Measurements from ENCODE around the gene PTPN11. TPM values are rescaled to one million over a fixed set of nuclear protein-coding genes. Genes with fewer than 3 reads are reported as not detected.
"Not testable (repeated sequence)": the region's sequence is repeated elsewhere in the genome, so short reads cannot be mapped to it uniquely, and the experiment has no call there.

PTPN11 gene
- polyA plus RNA-seq, 1 of the 3 experiments (the other 2 are of a cell fraction) = 48.3 TPM

- DNase-seq = no peak
- Histone ChIP-seq H2AFZ (ENCODE audit: low read depth) (no peak overlapping the region), H3K27ac (ENCODE audit: low read depth in 2 of 2, low read length in 1 of 2) (no peak overlapping the region), H3K79me2 (ENCODE audit: insufficient read depth) (peaks cover 32% of the 10 kb centered on the region), H3K9me2 (no peaks in the 10 kb centered on the region), H3K4me1 (ENCODE audit: control insufficient read depth in 1 of 2, insufficient read depth in 2 of 2, low read depth in 1 of 2, low read length in 1 of 2) (peaks cover 10 to 13% of the 10 kb centered on the region in 2 experiments; a peak in 3 of 4 replicates), H4K20me1 (ENCODE audit: insufficient read depth) (peaks cover 40% of the 10 kb centered on the region), H3K9me3 (no peaks in the 10 kb centered on the region), H3F3A (replicated peaks; ENCODE audit: insufficient read depth) (peaks cover 72% of the 10 kb centered on the region), H3K4me2 (peak overlapping the region; percentile 74), H3K36me3 (replicated peaks in 1 of 2; ENCODE audit: control insufficient read depth in 1 of 2, insufficient read depth in 2 of 2, low read length in 1 of 2) (peaks cover 38 to 44% of the 10 kb centered on the region in 2 experiments), H3K27me3 (ENCODE audit: insufficient read depth) (no peaks in the 10 kb centered on the region), H3K9ac (peak overlapping the region; percentile 92; the same call in 1 of the 2 replicates), H3K4me3 (ENCODE audit: low read depth in 2 of 2, low read length in 1 of 2) (peak overlapping the region; percentile 76 to 81)
- 70% methylated on average over 11 of the region's 11 CpGs for WGBS (ENCODE audit: low lambda C conversion rate)
- POLR2A ChIA-PET = no interaction called here
- CTCF ChIA-PET = interaction anchor here (1.5 kb wide), 1 partner anchor 209 kb away, joined by 4 read pairs; no protein-coding TSS in a partner anchor
- TF ChIP-seq NRF1 (IDR thresholded peaks at IDR 0.05; ENCODE audit: low read depth, low read length) (no peak), PBX3 (IDR thresholded peaks at IDR 0.05) (no peak), POLR2AphosphoS5 (IDR thresholded peaks at IDR 0.05; ENCODE audit: low read depth, low read length) (no peak; the same call in none of the 2 replicates), RXRA (IDR thresholded peaks at IDR 0.05; ENCODE audit: borderline replicate concordance, low read depth) (no peak), RFX5 (IDR thresholded peaks at IDR 0.05; ENCODE audit: low read length) (no peak), TCF12 (IDR thresholded peaks at IDR 0.05) (no peak), RCOR1 (IDR thresholded peaks at IDR 0.05; ENCODE audit: low read length) (no peak), EP300 (IDR thresholded peaks at IDR 0.05; ENCODE audit: borderline replicate concordance in 1 of 2, low read depth in 1 of 2, low read length in 1 of 2) (no peak), ELF1 (IDR thresholded peaks at IDR 0.05) (no peak), GABPA (IDR thresholded peaks at IDR 0.05; ENCODE audit: low read depth) (no peak), EZH2phosphoT487 (IDR thresholded peaks at IDR 0.05; ENCODE audit: borderline replicate concordance, low read depth) (no peak), SIN3A (IDR thresholded peaks at IDR 0.05; ENCODE audit: borderline replicate concordance, low read depth, low read length) (no peak), NFIC (IDR thresholded peaks at IDR 0.05; ENCODE audit: borderline replicate concordance) (no peak), IRF3 (IDR thresholded peaks at IDR 0.05; ENCODE audit: low read depth, low read length) (no peak), USF2 (IDR thresholded peaks at IDR 0.05; ENCODE audit: borderline replicate concordance, low read depth, low read length) (no peak), FOXJ3 (CRISPR knock-in tag; IDR thresholded peaks at IDR 0.05) (no peak), MEF2A (IDR thresholded peaks at IDR 0.05; ENCODE audit: borderline replicate concordance, low read depth) (no peak), RAD21 (IDR thresholded peaks at IDR 0.05; ENCODE audit: low read length) (no peak)
- TF ChIP-seq, protein P1, sequence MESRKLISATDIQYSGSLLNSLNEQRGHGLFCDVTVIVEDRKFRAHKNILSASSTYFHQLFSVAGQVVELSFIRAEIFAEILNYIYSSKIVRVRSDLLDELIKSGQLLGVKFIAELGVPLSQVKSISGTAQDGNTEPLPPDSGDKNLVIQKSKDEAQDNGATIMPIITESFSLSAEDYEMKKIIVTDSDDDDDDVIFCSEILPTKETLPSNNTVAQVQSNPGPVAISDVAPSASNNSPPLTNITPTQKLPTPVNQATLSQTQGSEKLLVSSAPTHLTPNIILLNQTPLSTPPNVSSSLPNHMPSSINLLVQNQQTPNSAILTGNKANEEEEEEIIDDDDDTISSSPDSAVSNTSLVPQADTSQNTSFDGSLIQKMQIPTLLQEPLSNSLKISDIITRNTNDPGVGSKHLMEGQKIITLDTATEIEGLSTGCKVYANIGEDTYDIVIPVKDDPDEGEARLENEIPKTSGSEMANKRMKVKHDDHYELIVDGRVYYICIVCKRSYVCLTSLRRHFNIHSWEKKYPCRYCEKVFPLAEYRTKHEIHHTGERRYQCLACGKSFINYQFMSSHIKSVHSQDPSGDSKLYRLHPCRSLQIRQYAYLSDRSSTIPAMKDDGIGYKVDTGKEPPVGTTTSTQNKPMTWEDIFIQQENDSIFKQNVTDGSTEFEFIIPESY (IDR thresholded peaks at IDR 0.05; ENCODE audit: borderline replicate concordance, low read depth) = no peak
- TF ChIP-seq, protein P2, sequence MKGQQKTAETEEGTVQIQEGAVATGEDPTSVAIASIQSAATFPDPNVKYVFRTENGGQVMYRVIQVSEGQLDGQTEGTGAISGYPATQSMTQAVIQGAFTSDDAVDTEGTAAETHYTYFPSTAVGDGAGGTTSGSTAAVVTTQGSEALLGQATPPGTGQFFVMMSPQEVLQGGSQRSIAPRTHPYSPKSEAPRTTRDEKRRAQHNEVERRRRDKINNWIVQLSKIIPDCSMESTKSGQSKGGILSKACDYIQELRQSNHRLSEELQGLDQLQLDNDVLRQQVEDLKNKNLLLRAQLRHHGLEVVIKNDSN (IDR thresholded peaks at IDR 0.05; ENCODE audit: borderline replicate concordance, low read depth) = no peak
These were observed 11.9 kb upstream of the PTPN11 start for GRCh38 chr12:112406519-112407488.

DNA sequence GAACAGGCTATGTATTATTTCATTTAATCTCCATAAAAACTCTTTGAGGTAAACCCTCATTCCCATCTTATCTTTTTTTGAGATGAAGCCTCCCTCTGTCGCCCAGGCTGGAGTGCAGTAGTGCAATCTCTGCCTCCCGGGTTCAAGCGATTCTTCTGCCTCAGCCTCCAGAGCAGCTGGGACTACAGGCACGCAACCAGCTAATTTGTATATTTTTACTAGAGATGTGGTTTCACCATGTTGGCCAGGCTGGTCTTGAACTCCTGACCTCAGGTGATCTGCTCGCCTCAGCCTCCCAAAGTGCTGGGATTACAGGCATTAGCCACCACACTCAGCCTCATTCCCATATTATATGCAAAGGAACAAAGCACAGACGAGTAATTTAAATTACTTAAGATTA is 11.1 kb upstream of the PTPN11 start:
- H3K9me3 ChIP-seq; H3K27me3 ChIP-seq (ENCODE audit: insufficient read depth); CTCF ChIA-PET; DNase-seq; H2AFZ ChIP-seq (ENCODE audit: low read depth); H3K9me2 ChIP-seq; POLR2A ChIA-PET: not testable (repeated sequence)
- Histone ChIP-seq H4K20me1 (ENCODE audit: insufficient read depth) (peaks cover 40% of the 10 kb centered on the region), H3K4me2 (peak overlapping the region; percentile 74), H3K4me1 (ENCODE audit: control insufficient read depth in 1 of 2, insufficient read depth in 2 of 2, low read depth in 1 of 2, low read length in 1 of 2) (peaks cover 10 to 13% of the 10 kb centered on the region in 2 experiments; a peak in 3 of 4 replicates), H3K9ac (peak overlapping the region; percentile 92), H3K79me2 (ENCODE audit: insufficient read depth) (peaks cover 32% of the 10 kb centered on the region), H3F3A (replicated peaks; ENCODE audit: insufficient read depth) (peaks cover 63% of the 10 kb centered on the region), H3K4me3 (ENCODE audit: low read depth in 2 of 2, low read length in 1 of 2) (peak overlapping the region; percentile 76 to 81), H3K27ac (ENCODE audit: low read depth in 2 of 2, low read length in 1 of 2) (peak overlapping the region in 1 of 2 experiments; percentile 86; a peak in 1 of 4 replicates), H3K36me3 (replicated peaks in 1 of 2; ENCODE audit: control insufficient read depth in 1 of 2, insufficient read depth in 2 of 2, low read length in 1 of 2) (peaks cover 38 to 44% of the 10 kb centered on the region in 2 experiments)
- 16% methylated on average over 6 of the region's 6 CpGs for WGBS (ENCODE audit: low lambda C conversion rate)

Measured in SK-N-SH (cell line).